CD4-positive, alpha-beta T cell treated with Interleukin-17A for 1 hour (primary cell): ENCODE measurements around the gene PRRT2.

Experiments
- DNase-seq: peaks from one replicate; pipeline ENCODE4 v3.0.0-alpha.2; 2020

Gene PRRT2

DNA sequence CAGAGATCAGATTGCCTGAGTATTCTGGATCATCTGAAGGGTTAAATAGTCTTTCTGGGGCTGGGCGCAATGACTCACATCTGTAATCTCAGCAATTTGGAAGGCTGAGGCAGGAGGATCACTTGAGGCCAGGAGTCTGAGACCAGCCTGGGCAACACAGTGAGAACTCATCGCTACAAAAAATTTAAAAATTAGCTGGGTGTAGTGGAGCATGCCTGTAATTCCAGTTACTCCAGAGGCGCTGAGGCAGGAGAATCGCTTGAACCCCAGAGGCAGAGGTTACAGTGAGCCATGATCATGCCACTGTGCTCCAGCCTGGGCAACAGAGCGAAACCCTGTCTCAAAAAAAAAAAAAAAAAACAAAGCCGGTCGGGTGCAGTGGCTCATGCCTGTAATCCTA is 23.9 kb downstream of the PRRT2 start:
- DNase-seq, result no peak

- DNase-seq, result no peak
Measured at GRCh38 chr16:29836623-29837022, 24.6 kb downstream of the PRRT2 start.

GRCh38 chr16:29837841-29838240 is 25.8 kb downstream of the PRRT2 start:
- no peak for DNase-seq

DNA sequence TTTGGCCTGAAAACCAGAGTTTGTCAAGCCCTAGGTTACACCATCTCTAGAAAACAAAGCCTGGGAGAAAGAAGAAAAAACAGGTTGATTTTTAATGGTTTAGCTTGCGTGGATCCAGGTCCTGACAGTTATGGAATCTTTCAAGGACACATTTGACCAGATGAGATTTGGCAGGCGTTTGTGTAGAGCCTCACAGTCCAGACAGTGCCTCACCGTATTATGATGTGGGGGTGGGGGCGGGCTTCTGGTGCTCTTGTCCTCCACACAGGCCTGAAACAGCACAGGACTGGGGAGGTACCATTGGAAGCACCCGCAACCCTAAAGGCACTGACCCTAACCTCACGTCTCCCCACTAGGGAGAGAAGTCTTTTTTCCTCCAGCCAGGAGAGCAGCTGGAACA is 27.8 kb downstream of the PRRT2 start:
- no peak for DNase-seq

GRCh38 chr16:29840240-29840639 is 28.2 kb downstream of the PRRT2 start:
- DNase-seq, result no peak

DNA sequence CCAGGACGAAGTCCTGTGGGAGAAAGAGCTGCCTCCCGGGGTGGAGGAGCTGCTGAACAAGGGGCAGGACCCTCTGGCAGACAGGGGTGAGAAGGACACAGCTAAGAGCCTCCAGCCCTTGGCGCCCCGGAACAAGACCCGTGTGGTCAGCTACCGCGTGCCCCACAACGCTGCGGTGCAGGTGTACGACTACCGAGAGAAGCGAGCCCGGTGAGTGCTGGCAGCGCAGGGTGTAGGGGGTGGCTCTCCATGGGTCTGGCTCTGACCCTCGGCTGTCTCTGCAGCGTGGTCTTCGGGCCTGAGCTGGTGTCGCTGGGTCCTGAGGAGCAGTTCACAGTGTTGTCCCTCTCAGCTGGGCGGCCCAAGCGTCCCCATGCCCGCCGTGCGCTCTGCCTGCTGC is 29.6 kb downstream of the PRRT2 start:
- DNase-seq, result no peak

DNA sequence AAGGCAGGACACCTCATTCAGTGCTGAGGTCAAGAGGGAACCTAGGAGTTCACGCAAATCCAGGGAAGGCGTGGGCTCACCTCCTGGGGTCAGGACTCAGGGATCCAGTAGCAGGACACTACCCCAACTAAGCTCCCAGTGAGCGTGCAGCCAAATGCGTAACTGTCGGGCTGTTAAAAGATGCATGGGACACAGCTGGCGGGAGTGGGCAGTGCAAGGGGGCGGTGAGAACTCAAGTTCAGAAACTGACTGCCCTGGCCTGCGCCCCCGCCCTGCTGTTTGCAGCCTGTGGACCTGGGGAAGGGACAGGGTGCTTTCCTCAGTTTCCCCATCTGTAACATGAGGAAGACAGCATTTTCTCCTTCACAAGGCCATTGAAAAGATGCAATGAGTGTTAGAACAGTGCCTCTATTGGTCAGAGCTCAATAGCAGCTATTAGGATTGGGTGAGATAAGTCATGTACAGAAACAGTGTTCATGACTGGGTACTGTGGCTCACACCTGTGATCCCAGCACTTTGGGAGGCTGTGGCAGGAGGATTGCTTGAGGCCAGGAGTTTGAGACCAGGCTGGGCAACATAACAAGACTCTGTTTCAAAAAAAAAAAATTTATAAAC is 30.8 kb downstream of the PRRT2 start:
- no peak for DNase-seq

- no peak for DNase-seq
Measured at GRCh38 chr16:29843931-29844330, 31.9 kb downstream of the PRRT2 start.

DNA sequence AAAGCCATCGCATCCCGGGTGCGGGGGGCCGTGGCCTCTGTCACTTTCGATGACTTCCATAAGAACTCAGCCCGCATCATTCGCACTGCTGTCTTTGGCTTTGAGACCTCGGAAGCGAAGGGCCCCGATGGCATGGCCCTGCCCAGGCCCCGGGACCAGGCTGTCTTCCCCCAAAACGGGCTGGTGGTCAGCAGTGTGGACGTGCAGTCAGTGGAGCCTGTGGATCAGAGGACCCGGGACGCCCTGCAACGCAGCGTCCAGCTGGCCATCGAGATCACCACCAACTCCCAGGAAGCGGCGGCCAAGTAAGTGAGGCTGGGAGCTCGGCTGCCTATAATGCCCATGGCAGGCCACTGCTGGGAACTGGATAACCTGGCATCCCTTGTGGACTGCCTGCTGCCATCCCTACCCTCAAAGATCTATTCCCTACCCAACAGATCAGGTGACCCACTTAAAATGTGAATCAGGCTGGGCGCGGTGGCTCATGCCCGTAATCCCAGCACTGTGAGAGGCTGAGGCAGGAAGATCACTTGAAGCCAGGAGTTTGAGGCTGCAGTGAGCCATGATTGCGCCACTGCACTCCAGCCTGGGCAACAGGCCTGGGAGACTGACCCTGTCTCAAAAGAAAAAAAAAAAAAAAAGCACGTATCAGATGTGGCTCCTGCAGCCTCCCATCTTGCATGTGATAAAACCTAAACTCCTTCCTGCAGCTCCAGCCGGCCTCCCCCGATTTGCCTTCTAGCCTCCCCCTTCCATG is 32.8 kb downstream of the PRRT2 start:
- no peak for DNase-seq

DNA sequence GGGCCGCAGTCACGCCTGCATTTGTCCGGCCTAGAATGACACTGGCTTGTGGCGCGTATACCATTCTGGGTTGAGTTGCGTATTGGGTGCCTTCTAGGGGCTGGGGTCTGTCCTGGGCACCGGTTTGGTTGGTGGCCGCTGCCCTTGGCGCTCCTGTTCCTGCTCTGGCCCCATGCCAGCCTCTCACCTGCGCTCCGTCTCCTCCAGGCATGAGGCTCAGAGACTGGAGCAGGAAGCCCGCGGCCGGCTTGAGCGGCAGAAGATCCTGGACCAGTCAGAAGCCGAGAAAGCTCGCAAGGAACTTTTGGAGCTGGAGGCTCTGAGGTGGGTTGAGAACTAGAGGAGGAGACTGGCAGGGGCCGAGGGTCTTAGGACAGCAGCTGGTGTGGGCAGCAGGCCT is 33.7 kb downstream of the PRRT2 start:
- no peak for DNase-seq

GRCh38 chr16:29848420-29849297 is 36.7 kb downstream of the PRRT2 start:
- DNase-seq, result peak; percentile 82

GRCh38 chr16:29849505-29849904 is 37.5 kb downstream of the PRRT2 start:
- DNase-seq, result no peak

DNA sequence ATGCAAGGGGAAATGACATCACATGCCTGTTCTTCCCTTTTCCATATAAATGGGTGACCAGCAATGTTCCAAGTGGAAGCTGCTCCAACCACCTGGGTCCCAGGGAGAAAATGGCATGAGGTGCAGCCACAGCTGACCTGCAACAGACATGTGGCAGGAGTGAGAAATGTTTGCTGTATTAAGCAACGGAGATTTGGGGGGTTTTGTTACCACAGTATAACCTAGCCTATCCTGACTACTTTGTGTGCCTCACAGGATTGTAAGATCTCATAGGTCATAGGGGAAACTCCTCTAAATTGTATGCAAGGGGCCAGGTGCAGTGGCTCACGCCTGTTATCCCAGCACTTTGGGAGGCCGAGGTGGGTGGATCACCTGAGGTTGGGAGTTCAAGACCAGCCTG is 39.0 kb downstream of the PRRT2 start:
- DNase-seq, result no peak

GRCh38 chr16:29852654-29853053 is 40.7 kb downstream of the PRRT2 start:
- DNase-seq, result no peak

- DNase-seq, result no peak
Measured at GRCh38 chr16:29854520-29855100, 42.6 kb downstream of the PRRT2 start.

- no peak for DNase-seq
Measured at GRCh38 chr16:29857133-29857760, 45.3 kb downstream of the PRRT2 start.

GRCh38 chr16:29858149-29858849 is 46.3 kb downstream of the PRRT2 start:
- no peak for DNase-seq

DNA sequence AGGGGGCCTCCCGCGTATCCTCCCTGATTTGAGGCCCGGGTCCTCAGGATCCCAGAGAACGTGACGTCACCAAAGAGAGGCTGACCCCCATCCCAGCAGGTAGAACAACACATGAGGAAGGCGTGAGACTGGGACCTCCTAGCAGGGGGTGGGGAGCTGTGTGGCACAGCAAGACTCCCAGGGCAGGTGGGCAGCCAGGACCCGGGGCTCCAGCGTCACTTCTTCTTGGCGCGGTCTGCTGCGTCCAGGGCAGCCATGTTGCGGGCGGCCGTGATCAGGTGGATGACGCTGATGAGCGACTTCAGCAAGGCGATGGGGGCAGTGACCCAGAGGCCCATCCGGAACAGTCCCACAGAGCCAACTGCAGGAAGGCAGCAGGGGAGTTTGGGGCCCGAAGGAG is 47.0 kb downstream of the PRRT2 start:
- DNase-seq, result no peak

DNA sequence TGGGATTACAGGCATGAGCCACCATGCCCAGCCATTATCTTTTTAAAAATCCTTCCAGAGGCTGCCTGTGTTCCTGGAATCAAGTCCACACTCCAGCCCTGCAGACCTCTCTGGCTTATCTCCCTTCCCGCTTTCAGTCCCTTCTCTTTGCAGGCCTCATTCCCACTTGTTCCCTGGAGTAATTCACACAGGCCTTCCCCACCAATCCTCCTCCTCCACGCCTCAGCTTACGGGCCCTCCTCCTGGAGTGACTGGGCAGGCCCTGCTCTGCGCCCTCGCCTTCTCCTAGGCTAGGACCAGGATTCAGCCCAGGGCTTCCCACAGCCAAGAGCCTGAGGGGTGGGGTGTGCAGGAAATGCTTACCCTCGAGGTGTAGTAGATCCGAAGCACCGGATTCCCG is 48.2 kb downstream of the PRRT2 start:
- DNase-seq, result no peak

DNA sequence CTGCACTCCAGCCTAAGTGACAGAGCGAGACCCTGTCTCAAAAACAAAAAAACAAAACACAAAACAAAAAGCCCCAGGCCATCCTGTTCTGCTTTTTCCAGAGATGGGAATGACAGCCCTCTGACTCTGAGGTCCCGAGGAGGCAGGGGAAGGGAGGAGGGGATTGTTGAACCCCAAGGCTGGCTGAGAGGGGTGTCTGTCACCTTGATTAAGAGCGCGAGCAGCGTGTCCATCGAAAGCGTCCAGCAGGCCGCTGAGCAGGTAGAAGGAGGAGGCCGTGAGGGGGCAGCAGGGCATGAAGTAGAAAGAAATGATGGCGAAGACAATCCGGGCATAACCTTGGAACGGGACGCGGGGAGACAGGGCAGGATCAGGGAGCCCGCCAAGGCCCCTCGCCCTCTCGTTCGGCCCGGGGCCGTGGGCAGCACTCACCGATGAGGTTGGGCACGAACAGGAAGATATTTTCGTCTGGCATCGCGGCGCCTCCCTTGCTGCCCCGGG is 50.4 kb downstream of the PRRT2 start:
- no peak for DNase-seq

DNA sequence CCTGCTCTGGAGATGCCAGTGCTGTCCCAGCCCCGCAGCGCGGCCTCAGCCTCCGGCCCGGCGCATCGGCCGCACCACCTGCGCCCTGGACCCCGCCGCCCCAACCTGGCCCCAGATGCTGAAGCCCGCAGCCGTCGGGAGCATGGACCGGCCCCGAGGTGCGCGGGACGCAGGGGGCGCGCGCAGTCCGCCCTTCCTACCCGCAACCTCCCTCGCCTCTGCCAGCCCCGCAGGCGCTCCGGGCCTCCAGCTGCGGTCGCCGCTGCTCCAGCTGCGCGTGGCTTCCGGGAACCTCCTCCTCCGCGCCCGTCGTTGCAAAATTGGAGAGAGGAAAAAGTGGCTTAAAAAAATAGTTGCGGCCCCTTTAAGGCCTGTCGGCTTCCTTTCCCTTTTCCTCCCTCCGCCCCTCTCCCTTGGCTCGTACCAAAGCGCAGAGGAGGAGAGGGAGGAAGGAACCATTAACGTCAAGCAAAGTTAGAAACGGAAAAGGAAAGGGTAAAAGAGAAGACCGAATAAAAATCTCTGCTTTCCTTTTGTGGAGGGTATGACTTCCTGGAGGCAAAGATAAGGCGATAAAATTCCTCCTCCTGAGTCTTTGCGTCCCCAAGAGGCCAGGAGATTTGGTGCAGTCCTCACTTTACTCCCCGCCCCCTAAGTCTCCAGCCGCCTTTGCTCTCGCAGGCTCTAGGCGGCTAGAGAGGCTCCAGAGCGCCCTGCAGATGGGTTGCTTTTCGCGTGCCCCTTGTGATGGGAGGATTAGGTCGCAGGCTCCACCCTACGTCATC is 51.1 kb downstream of the PRRT2 start, which contains the start of gene CDIPT:
Gene CDIPT (minus strand): TSS at position 343 of the 785 bp plus-strand sequence. CDS start 369 bp downstream, outside the sequence.
- peak; percentile 96 for DNase-seq
